HG03196 (cell line): ENCODE measurements around the gene SHROOM3.
"Not testable (repeated sequence)": the region's sequence is repeated elsewhere in the genome, so short reads cannot be mapped to it uniquely, and the experiment has no call there.

Experiments
- ATAC-seq: cut with Tn5 transposase; IDR thresholded peaks from one replicate; pipeline ENCODE4 v1.9.1; 2021; ENCODE audit not compliant: unreplicated experiment

Gene SHROOM3

GRCh38 chr4:76434901-76435527, at the start of gene SHROOM3:
Gene SHROOM3 (plus strand): TSS chr4:76435229. CDS start chr4:76436053, 824 bp downstream.
- ATAC-seq, result no peak

DNA sequence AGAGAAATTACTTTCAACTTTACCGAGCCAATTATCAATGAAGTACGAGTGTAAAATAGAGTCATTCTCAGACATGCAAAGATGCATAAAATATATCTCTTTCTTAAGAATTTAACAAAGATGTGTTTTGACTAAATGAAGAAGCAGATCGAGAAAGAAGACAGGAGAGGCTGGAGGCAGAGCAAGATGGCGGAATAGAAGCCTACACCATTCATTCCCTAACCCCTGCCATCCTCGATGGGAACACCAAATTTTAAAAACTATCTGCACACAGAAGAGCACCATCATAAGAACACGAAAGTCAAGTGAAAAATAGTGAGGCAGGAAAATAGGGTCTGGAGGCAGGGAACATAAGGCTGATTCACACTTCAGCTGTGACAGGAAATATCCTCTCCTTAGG, 49.1 kb upstream of the SHROOM3 start:
- ATAC-seq, result no peak

DNA sequence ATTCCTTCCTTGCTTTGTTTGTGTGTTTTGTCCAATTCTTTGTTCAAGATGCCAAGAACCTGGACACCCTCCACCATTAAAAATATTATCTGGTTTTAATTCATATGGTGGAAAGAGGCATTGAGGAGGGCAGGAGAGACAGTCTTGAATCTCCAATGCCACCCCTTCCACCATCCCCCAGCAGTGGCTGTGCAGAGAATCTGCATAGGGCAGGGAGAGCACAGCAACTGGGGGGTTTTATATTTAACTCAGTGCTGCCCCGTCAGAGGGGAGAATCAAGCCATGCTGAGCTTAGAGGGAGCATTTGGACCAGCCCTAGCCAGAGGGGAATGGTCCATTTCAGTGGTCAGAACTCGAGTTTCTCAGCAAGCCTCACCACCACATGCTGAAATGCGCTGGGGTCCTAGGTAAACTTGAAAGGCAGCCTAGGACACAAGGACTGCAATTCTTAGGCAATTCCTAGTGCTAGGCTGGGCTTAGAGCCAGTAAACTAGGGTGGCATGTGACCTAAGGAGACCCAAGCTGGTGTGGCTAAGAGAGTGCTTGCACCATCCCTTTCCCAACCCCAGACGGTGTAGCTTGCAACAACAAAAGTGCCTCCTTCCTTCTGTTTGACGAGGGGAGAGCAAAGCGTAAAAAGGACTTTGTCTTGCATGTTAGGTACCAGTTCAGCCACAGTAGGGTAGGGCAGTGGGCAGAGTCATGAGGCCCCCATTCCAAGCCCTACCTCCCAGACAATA, 48.3 kb upstream of the SHROOM3 start:
- no peak for ATAC-seq

DNA sequence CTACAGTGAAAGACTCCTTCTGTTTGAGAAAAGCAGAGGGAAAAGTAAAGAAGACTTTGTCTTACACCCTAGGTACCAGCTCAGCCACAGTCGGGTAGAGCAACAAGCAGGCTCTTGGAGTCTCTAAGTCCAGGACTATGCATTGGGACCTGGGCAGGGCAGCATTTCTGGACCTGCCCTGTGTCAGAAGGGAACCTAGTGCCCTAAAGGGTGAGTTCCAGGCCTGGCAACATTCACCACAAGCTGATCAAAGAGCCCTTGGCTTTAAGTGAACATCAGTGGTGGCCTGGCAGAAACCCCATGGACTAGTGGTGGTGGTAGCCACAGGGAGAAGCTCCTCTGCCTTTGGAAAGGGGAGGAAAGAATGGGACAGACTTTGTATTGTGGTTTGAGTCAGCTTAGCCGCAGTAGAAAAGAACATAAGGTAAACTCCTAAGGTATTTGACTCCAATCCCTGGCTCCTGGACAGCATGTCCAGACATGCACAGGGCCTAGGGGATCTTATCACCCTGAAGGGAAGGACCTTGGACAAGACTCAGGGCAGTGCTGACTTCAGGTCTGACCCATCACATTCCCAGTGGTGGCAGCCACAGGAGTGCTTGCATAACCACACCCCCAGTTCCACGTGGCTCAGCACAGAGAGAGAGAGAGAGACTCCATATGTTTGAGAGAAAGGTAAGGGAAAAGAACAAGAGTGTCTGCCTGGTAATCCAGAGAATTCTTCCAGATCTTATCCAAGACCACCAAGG, 46.7 kb upstream of the SHROOM3 start:
- ATAC-seq, result no peak

DNA sequence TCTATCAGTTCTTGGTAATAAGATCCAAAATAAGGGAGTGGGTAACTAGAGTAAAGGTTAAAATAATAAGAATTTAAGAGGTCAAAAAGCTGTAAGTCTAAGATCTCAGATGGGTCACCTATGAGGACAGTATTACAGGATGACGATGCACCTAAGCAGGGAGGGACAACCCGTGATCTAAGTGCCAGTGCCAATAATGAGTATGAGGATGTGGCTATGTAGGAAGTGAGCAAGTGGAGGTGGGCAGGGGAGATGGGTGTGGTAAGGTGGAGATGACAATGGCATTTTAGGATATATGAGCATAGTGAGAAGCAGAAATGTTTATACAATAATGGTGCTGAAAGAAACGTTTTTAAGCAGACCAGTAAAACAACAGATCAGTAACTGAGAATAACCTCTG, 33.4 kb upstream of the SHROOM3 start:
- no peak for ATAC-seq

DNA sequence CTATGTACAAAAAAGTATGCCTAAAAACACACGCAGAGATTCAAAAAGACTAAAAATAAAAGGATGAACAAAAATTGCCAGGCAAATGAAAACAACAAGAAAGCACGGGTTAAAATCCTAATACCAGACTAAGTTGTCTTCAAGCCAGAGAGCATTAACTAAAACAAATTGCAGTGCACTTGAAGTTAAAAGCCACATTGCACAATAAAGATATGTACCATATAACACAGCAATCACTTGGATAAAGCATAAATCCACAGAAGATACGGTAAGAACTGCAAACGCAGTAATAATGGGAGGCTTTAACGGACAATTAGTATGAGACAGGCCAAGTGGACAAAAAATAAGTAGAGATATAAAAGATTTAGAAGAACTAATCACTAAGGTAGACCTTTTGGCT, 28.9 kb upstream of the SHROOM3 start:
- ATAC-seq, result no peak

DNA sequence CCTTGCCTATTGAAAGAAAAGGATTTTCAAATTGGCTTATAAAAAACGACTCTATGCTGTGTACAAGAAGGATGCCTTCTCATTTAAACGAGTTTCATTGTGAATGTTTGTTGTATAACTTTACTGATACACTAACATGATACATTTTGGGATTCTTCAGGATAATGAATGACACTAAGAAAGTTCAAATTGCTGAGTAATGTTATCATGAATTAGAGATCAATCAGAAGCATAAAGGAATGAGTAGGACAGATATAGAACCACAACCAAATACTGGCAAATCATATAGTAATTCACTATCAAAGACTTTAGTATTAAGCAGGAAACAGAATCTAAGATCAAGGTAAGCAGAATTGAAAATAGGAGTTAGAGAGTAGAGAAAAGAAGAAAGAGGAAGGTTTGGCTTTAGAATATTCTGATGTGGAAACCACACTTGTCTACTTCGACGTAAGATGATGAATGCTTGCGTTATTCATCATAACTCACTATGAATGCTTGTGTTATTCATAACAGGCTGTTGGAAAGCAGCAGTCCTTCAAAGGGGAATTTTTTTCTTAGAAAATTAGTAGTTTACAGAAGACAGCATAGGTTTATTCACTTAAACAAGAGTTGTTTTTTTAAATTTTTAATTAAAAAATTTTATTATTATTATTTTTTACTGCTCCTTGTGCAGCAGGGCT, 27.4 kb upstream of the SHROOM3 start:
- ATAC-seq, result no peak

DNA sequence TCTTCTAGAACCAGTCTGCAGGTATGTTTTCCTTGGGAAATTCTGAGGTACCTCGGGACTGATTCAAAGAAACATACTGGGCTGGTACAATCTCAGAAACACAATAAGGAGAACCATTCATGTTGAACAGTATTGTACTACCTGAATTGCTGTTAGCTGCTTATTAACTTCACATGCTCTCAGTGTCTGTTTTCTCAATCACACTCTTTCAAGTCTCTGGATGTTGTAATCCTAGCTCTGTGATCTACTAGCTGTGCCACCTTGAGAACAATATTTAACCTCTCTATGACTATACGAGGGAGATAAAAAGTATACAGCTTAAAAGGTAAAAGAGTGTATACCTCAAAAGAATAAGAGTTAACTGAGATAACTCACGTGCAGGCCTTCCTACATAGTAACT, 24.4 kb upstream of the SHROOM3 start:
- no peak for ATAC-seq

DNA sequence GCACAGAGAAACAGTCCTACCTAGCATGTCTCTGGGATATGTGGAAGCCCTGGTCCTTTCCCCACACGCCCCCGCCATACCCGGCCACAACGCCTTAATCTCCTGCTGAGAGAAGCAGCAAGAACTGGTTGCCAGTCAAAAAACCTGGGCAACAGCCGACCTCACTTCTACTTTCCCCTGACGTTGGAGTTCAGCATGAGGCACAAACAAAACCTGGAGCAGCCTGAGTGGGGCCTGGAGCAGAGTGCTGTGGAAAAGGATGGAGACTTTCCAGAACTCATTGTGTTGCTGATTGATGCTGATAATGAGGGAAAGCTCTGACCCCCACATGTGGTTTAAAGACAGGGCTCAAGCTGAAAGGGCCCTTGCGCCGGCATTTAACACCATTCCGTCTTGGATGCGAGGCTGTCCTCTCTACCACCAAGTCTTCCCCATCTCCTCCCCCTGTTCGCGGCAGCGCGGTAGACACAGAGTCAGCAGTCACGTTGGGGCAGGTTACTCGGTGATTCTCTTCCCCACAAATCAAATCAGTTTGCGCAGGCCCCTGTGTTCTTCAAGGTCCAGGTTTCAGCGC, 14.8 kb upstream of the SHROOM3 start:
- ATAC-seq, result no peak

GRCh38 chr4:76420762-76421581, 14.1 kb upstream of the SHROOM3 start, which contains the start of gene CCDC158:
Gene CCDC158 (minus strand): TSS chr4:76421141. CDS start chr4:76403207, 17,934 bp downstream.
- ATAC-seq, result no peak

GRCh38 chr4:76423159-76423558, 11.9 kb upstream of the SHROOM3 start:
- ATAC-seq, result not testable (repeated sequence)

GRCh38 chr4:76426272-76426671, 8.8 kb upstream of the SHROOM3 start:
- ATAC-seq, result no peak

DNA sequence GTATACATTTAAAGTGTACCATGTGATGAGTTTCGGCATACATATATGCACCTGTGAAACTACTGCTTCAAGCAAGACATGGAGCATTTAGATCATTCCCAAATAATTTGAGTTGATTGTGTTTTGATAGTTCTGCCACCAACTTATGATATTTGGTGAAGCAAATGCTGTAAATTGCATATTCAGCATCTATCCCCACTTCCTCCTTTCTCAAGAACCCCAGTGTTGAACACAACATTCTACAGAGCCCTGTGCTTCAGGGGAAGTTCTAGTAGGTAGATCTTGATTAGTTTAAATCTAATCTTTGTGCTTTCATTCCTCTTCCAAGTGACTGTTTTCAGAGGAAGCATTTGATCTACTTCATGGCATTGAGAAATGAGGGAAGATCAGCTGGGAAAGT, 5.4 kb upstream of the SHROOM3 start:
- no peak for ATAC-seq

DNA sequence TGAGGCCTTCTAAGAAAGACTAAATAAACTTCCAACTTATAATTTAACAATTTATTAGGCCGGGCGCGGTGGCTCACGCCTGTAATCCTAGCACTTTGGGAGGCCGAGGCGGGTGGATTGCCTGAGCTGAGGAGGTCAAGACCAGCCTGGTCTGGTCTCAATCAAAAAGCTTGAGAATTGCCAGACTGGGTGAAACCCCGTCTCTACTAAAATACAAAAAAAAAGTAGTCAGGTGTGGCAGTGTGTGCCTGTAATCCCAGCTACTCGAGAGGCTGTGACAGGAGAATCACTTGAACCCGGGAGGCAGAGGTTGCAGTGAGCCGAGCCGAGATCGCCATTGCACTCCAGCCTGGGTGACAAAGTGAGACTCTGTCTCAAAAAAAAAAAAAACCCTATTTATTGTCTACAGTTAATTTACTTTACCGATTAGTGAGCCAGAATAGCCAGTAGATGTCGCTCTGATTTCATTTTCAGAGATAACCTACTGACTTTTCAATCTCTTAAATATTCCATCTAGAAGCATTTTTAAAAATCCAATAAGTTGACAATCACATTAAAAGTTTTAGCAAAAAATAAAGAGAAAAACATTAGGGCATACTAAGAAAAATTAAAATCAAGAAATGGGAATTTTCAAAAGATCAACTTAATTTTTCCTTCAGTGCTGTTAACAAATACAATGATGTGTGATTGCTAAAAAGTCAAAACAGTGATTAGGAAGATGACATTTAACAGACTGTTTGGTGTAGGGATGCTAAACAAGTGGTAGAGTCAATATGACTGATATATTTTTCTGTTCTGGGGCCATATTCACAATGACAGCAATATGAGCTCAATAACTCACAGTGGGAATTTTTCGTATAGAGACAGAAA, 4.3 kb upstream of the SHROOM3 start:
- no peak for ATAC-seq

DNA sequence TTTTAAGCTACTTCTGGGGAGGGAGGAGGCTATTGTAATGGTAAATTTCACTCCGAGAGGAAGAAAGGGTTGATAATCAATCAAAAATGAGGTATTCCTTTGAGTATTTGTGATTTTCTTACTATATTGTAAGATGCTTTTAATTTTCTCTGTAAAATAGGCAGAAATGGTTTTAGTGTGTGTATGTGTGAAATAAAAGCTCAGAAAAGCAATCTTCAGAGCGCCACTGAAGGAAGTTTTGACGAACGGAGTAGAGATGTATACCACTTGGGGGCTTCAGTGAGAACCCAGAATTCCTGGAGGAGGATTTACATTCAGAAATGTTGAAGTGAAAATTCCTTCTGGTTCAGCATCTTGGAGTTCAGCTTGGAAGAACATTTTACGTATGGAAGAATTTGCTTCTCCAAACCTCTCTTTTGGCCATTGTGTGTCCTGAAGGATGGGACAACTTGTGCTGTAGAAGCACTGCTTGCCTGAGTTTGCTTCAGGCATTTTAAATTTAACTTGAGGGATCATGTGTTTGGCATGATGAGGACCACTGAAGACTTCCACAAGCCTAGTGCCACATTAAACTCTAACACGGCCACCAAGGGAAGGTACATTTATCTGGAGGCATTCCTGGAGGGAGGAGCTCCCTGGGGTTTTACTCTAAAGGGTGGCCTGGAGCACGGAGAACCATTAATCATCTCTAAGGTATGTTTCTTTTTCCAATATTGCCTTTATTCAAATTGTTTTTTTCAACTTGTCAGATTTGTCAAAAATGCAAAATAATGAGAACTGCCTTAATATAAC, 695 bp downstream of the SHROOM3 start:
- ATAC-seq, result no peak

DNA sequence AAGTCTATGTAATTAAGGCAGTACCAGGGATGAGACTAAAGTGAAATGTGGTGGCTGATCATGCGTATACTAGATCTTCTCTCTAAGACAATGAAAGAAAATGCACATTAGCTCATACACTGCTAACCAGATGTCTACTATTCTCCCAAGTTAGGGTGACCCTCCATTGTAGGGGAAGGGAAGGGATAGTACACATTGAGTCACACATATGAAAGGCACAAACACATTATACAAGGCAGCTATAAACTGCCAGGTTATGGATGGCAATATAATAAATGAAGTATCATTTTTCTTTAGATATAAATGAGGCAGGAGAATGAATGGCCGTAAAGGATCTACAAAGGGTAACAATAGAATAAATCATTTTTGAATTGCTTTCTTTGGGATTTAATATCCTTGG, 4.5 kb downstream of the SHROOM3 start:
- ATAC-seq, result no peak

GRCh38 chr4:76441881-76442280, 6.9 kb downstream of the SHROOM3 start:
- no peak for ATAC-seq

DNA sequence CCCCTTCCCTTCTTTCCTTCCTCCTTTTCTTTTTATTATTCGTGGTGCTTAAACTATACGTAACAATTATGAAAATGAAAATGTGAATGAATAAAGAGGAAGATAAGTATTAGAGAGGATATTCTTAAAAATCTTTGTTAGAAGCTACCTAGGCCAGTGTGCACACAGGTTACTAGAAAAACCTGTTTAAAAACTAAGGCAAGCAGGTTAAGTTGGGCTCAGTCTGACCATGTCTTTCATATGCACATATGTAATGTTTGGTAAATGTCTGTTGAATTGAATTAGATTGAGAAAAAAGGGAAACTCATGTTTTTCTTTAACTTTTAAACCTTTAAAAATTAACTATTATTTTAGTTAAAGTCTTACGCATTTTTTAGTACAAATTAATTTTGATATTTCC, 7.8 kb downstream of the SHROOM3 start:
- no peak for ATAC-seq
